DOHH2 (cell line): ENCODE measurements around the gene EID1.
"Not testable (repeated sequence)": the region's sequence is repeated elsewhere in the genome, so short reads cannot be mapped to it uniquely, and the experiment has no call there.

ENCODE experiments used
- H3F3A ChIP-seq: fragments of 200-600 bp; sonication (generic), shearing (Covaris generic); 2 replicates; pipeline ENCODE4 v1.6.0; 2016; ENCODE audit warnings: antibody characterized with exemption, mild to moderate bottlenecking; ENCODE audit not compliant: control insufficient read depth, insufficient read depth
- H3K27ac ChIP-seq: fragments of 200-600 bp; sonication (generic); 2 replicates; pipeline ENCODE4 v1.5.1; 2014; ENCODE audit warnings: low read depth, mild to moderate bottlenecking, low read length, moderate library complexity
- H3K27me3 ChIP-seq: fragments of 200-600 bp; sonication (generic); 2 replicates; pipeline ENCODE4 v1.6.1; 2014; ENCODE audit warnings: mild to moderate bottlenecking, low read length, mixed read lengths; ENCODE audit not compliant: control insufficient read depth
- H3K36me3 ChIP-seq: fragments of 200-600 bp; sonication (generic); 2 replicates; pipeline ENCODE4 v1.6.1; 2014; ENCODE audit warnings: mild to moderate bottlenecking, low read length, moderate library complexity, mixed read lengths; ENCODE audit not compliant: control insufficient read depth
- H3K4me1 ChIP-seq: fragments of 200-600 bp; sonication (generic); 2 replicates; pipeline ENCODE4 v1.6.1; 2014; ENCODE audit warnings: mild to moderate bottlenecking, low read length, mixed read lengths; ENCODE audit not compliant: control insufficient read depth
- H3K4me2 ChIP-seq: fragments of 200-600 bp; sonication (generic); 2 replicates; pipeline ENCODE4 v1.6.0; 2014; ENCODE audit warnings: mild to moderate bottlenecking, low read length, moderate library complexity
- H3K4me3 ChIP-seq: fragments of 200-600 bp; sonication (generic); 2 replicates; pipeline ENCODE4 v1.5.1; 2014; ENCODE audit warnings: mild to moderate bottlenecking, low read length, mixed read lengths
- H3K79me2 ChIP-seq: fragments of 200-600 bp; sonication (generic); 2 replicates; pipeline ENCODE4 v1.6.1; 2014; ENCODE audit warnings: mild to moderate bottlenecking, low read length, mixed read lengths; ENCODE audit not compliant: control insufficient read depth
- H3K9me2 ChIP-seq: fragments of 200-600 bp; sonication (generic); replicated peaks from 2 replicates; pipeline ENCODE4 v1.6.1; 2014; ENCODE audit warnings: mild to moderate bottlenecking, low read length, mixed read lengths; ENCODE audit not compliant: control insufficient read depth
- H3K9me3 ChIP-seq: fragments of 200-600 bp; sonication (generic); 2 replicates; pipeline ENCODE4 v1.6.1; 2014; ENCODE audit warnings: antibody characterized with exemption, low read length, mixed read lengths; ENCODE audit not compliant: control insufficient read depth, insufficient read depth
- H4K20me1 ChIP-seq: fragments of 200-600 bp; sonication (generic); 2 replicates; pipeline ENCODE4 v1.6.0; 2014; ENCODE audit warnings: low read depth, mild to moderate bottlenecking, antibody characterized with exemption, low read length, moderate library complexity; ENCODE audit not compliant: control insufficient read depth, insufficient read depth
- CTCF ChIP-seq: fragments of 200-600 bp; sonication (generic); IDR thresholded peaks from one replicate; pipeline ENCODE4 v1.5.1; 2014; ENCODE audit warnings: antibody characterized with exemption, mild to moderate bottlenecking, low read depth, low read length; ENCODE audit not compliant: poor library complexity, severe bottlenecking
- EZH2phosphoT487 ChIP-seq: fragments of 200-600 bp; sonication (generic); IDR thresholded peaks from 2 replicates; pipeline ENCODE4 v1.6.1; 2017; ENCODE audit warnings: borderline replicate concordance, mild to moderate bottlenecking, antibody characterized with exemption, low read length, moderate library complexity, mixed read lengths

The EID1 gene

GRCh38 chr15:48905847-48906246 is 27.9 kb downstream of the EID1 start:
- no peaks in the 10 kb centered on the region for H3K27me3 ChIP-seq
- no peak overlapping the region for H3K27ac ChIP-seq
- no peaks in the 10 kb centered on the region for H3K79me2 ChIP-seq
- H3K9me3 ChIP-seq, result no peaks in the 10 kb centered on the region
- no peaks in the 10 kb centered on the region for H3K36me3 ChIP-seq
- H3K9me2 ChIP-seq, result no peaks in the 10 kb centered on the region
- no peaks in the 10 kb centered on the region for H3K4me1 ChIP-seq
- no peaks in the 10 kb centered on the region for H3F3A ChIP-seq
- no peak overlapping the region for H3K4me2 ChIP-seq
- no peaks in the 10 kb centered on the region for H4K20me1 ChIP-seq
- no peak overlapping the region for H3K4me3 ChIP-seq
- TF ChIP-seq CTCF (no peak), EZH2phosphoT487 (no peak)

- H3K4me2 ChIP-seq, H3K27me3 ChIP-seq, H3K9me2 ChIP-seq, H3K4me3 ChIP-seq, H3K27ac ChIP-seq, H3K4me1 ChIP-seq, H4K20me1 ChIP-seq, H3K36me3 ChIP-seq, H3K79me2 ChIP-seq, H3K9me3 ChIP-seq, H3F3A ChIP-seq: not testable (repeated sequence)
Measured at GRCh38 chr15:48909313-48909712, 31.4 kb downstream of the EID1 start.

- H3K9me2 ChIP-seq, H4K20me1 ChIP-seq, H3K4me3 ChIP-seq, H3K27me3 ChIP-seq, H3F3A ChIP-seq, H3K4me1 ChIP-seq, H3K27ac ChIP-seq, H3K4me2 ChIP-seq, H3K36me3 ChIP-seq, H3K79me2 ChIP-seq, H3K9me3 ChIP-seq: not testable (repeated sequence)
Measured at GRCh38 chr15:48910554-48910953, 32.6 kb downstream of the EID1 start.

- no peak overlapping the region for H3K27ac ChIP-seq
- H4K20me1 ChIP-seq, result no peaks in the 10 kb centered on the region
- no peaks in the 10 kb centered on the region for H3K36me3 ChIP-seq
- no peak overlapping the region for H3K4me2 ChIP-seq
- H3K9me2 ChIP-seq, result no peaks in the 10 kb centered on the region
- H3F3A ChIP-seq, result no peaks in the 10 kb centered on the region
- H3K4me3 ChIP-seq, result no peak overlapping the region
- H3K4me1 ChIP-seq, result no peaks in the 10 kb centered on the region
- no peaks in the 10 kb centered on the region for H3K9me3 ChIP-seq
- TF ChIP-seq CTCF (no peak), EZH2phosphoT487 (no peak)
- H3K79me2 ChIP-seq, result no peaks in the 10 kb centered on the region
- no peaks in the 10 kb centered on the region for H3K27me3 ChIP-seq
Measured at GRCh38 chr15:48913141-48913540, 35.2 kb downstream of the EID1 start.

- H3K4me2 ChIP-seq, result no peak overlapping the region
- no peak for TF ChIP-seq EZH2phosphoT487
- TF ChIP-seq CTCF, result no peak
- no peaks in the 10 kb centered on the region for H3K9me3 ChIP-seq
- no peaks in the 10 kb centered on the region for H3K4me1 ChIP-seq
- H3K4me3 ChIP-seq, result no peak overlapping the region
- no peaks in the 10 kb centered on the region for H4K20me1 ChIP-seq
- H3F3A ChIP-seq, result no peaks in the 10 kb centered on the region
- H3K9me2 ChIP-seq, result no peaks in the 10 kb centered on the region
- no peaks in the 10 kb centered on the region for H3K79me2 ChIP-seq
- no peaks in the 10 kb centered on the region for H3K36me3 ChIP-seq
- no peak overlapping the region for H3K27ac ChIP-seq
- H3K27me3 ChIP-seq, result no peaks in the 10 kb centered on the region
Measured at GRCh38 chr15:48914717-48915116, 36.8 kb downstream of the EID1 start.
